GM18870 (cell line): ENCODE data around the gene PPP1R37.

Experiments used
- ATAC-seq: cut with Tn5 transposase; IDR thresholded peaks from one replicate; pipeline ENCODE4 v1.9.1; 2021; ENCODE audit warnings: moderate library complexity; ENCODE audit not compliant: unreplicated experiment

PPP1R37 gene

DNA sequence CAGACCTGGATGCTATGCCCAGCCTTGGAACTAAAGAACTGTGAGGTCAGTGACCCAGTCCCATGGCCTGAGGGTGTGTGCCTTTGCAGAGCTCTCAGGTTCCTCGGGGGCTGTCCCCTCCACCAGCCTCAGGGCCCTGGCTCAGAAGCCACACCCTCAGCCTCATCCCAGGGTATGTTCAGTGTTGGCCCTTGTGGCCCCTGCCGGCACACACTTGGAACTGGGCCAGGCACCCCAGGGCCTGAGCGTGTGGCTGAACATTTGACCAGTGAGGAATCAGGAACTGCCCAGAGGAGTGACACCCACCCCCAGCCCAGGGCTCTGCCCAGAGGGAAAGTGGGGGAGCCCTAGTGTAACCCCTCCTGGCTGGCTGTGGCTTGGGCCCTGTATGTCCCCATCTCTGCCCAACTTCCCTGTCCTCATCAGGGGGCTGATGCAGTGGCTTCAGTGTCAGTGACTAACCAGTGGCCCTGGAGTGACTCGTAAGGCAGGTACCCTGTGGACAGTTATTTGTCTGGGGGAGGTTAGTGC, 57.8 kb downstream of the PPP1R37 start:
- ATAC-seq = no peak

DNA sequence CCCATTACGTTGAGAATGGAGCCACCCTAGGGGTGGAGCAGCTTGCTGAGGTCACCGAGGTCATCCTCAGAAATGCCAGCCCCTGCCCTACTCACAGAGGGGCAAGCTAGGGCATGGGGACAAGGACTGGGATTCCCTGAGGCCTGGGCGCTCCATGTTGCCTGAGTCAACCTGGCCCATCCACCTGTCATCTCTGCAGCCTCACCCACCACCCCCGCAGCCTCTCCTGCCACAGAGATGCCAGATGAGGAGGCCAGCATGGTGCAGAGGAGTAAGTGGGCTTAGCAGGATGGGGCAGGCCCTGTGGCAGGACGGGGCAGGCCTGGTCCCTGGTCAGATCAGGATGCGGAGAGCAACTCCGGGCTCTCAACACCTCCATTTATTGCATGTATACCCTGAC, 58.3 kb downstream of the PPP1R37 start:
- ATAC-seq = no peak

DNA sequence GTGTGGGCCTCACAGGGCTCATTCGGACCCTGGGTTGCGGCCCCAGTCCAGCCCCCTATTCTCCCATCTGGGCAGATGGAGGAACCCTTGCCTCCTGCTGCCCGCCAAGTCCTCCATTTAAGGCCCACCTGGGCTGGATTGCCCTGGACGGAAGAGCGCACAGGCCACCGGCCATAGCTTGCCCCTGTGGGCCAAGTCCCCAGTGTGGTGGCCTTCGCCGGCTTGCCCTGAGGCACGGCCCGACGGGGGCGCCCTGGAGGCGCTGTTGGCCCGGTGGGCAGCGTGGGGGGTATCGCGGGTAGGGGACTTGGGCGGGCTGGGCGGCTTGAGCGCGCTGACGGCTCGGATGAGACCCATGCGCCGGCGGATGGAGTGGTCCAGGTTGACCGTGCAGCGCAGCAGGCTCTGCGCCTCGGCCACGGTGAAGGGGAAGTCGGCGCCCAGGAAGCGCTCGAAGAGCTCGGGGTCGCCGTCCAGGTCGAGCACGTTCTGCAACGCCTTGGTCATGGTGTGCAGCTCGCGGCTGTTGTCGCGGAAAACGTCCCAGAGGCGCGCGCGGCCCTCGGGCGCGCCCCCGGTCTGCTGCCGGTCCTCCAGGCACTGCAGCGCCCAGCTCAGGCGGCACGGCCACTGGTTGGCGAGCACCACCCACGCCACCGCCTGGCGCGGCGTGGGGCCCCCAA, 59.0 kb downstream of the PPP1R37 start:
- no peak for ATAC-seq

DNA sequence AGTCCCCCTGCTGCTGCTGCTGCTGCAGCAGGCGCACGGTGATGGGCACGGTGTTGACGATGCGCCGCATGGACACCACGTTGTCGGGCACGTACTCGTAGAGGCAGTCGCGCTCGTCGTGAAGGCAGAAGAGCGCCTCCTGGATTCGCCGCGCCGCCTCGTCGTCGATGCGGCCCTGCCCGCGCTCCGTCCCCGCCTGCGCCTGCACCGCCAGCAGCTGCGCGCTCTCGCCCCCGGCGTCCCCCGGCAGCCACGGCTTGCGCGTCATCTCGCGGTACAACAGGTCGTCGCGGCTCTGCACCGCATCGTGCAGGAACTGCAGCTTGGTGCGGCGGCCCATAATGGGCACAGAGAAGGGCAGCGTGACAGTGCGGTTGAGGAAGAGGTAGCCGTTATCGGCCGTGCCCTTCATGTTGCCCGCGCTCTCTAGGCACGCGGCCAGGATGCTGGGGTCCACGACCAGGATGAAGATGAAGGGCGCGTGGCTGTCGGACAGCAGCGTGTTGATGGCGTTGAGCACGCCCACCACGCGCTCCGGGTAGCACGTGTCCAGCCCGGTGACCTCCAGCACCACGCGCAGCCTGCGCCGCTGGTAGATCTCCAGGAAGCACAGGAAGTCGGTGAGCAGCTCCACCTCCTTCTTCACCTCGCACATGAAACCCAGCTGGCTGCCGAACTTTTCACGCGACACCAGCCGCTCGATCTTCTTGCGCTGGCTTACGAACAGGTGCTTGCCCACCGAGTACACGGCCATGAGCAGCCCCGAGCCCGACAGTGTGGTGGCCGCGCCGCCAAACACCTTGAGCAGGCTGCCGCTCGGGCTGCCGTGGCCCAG, 59.7 kb downstream of the PPP1R37 start:
- no peak for ATAC-seq

- no peak for ATAC-seq
Observed at GRCh38 chr19:45153339-45154063, 60.5 kb downstream of the PPP1R37 start.

GRCh38 chr19:45154064-45154827, 61.3 kb downstream of the PPP1R37 start:
- ATAC-seq = no peak

GRCh38 chr19:45156011-45156630, 63.1 kb downstream of the PPP1R37 start:
- ATAC-seq = no peak

DNA sequence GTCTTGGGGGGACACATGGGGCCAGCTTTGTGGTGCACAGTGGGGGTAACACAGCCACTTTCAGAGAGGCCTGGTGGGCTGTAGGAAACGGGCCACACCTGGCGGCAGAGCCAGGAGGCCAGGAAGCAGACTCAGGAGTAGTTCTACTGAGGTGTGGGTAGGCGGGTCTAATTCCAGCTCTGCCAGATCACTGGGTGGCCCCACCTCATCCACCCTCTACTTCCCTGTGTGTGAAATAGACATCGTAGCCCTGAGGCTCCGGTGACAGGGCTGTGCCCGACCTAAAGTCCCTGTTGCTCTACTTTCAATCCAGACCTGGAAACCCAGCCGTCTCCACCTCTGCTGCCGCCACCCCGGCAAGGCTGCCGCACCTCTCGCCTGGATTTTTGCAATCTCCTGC, 63.8 kb downstream of the PPP1R37 start:
- ATAC-seq = no peak

GRCh38 chr19:45158503-45159209, 65.7 kb downstream of the PPP1R37 start:
- no peak for ATAC-seq

DNA sequence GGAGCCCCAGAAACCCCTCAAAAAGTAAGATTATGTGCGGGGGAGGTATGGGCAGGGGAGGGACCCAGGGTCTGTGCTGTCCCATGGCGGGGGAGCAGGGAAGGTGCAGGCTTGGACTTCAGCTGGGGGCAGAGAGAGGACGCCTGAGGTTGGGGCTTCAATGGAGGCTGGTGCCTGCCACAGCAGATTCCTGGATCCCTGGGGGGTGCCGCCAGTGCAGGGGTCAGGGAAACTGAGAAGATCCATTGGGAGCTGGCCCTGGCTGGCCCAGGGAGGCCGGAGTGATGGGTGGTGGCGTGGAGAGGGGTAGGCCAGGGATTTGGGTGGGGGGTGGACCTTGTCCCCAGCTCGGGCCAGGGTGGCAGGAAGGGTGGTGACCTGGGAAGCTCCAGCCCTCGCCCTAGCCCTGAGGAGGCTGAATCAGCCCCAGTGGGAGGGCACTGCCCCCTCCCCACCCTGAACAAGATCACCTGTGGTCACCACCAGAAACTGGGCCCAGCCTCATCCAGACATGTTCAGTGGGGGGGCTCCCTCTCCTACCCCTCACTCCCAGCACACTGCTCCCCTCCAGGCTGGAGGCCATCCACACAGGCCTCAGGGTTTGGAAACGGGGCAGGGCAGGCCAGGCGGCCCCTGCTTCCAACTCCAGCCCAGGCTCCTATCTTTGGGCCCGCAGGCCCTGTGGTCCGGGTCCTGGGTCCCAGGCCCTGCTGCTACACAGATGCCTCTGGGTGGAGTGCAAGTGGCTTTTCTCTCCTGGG, 66.4 kb downstream of the PPP1R37 start:
- ATAC-seq = no peak

DNA sequence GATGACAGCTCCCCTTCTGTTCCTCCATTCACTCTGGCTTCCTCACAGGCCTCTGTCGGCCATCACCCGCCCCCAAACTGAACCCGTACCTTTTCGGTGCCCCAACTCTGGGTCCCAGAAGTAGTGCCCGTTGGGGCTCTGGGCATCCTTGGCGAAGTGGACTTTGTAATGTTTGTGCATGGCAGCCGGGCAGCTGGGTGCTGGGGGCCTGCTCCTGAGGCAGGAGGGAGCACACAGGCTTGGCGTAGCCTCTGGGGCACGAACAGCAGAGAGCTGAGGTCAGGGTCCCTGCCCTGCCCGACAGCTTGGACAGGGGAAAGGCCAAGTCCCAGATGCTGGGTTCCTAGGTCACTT, 67.0 kb downstream of the PPP1R37 start:
- no peak for ATAC-seq

GRCh38 chr19:45160870-45161737, 68.1 kb downstream of the PPP1R37 start, which contains the start of gene NKPD1:
Gene NKPD1, minus strand, starts transcription at chr19:45160982. Its CDS starts 832 bp downstream, at chr19:45160150.
- ATAC-seq = no peak

DNA sequence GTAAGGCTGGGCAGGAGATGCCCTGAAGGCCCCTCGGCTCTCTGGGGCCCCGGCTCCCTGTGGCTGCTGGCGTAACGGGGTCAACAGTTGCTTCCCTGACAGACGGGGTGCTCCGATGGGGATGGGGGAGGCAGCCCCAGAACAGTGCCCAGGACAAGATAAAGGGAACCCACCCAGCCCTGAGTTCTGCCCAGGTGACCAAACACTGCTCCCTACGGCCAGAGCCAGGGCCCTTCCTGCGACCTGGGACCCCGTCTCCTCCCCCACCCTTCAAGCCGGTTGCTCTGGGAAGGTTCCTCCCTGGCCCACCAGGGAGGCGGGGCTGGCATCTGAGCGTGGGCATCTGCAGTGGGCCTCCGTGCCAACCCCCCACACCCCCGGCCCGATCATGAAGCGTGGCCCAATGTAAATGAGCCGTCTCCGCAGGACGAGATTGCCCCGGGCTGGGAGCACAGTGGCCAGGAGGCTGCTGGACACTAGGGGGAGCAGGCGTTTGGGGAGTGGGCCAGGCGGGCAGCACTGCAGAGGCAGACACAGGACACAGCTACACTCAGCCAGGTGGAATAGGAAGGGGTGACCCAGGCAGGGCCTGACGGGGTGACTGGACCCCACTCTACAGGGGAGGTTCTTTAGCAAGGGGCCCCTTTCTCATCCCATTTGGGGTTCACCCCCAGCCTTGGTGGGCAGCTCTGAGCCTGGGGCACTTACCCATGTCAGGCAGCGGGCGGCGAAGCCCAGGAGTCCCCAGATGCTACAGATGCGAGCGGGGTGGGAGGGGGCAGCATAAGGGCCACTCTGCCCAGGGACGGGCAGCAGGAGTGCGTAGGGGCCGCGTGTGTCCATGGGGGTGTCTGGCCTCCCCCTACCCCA, 69.0 kb downstream of the PPP1R37 start:
- no peak for ATAC-seq

DNA sequence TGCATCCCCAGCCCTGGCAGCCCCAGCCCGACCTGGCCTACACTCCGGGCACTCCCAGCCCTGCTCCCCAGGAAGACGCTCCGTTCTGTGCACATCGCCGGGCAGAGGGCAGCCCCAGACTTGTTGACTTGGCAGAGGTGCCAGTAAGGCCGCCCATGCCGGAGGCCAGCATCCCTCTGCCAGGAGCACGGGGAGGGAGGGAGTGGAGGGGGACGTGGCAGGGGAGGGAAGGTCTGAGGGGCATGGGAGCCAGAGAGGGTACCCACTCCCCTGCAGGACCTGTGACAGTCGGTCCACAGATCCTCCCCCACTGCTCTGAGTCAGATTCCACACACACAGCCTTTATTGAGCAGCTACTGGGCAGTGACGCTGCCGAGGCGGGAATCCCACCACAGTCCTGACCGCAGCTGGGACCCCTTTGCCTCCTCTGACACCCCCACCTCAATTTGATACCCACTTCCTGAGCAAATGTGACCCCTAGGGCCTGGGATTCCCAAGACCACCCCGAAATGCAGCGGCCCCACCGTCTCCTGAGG, 69.7 kb downstream of the PPP1R37 start:
- ATAC-seq = no peak

DNA sequence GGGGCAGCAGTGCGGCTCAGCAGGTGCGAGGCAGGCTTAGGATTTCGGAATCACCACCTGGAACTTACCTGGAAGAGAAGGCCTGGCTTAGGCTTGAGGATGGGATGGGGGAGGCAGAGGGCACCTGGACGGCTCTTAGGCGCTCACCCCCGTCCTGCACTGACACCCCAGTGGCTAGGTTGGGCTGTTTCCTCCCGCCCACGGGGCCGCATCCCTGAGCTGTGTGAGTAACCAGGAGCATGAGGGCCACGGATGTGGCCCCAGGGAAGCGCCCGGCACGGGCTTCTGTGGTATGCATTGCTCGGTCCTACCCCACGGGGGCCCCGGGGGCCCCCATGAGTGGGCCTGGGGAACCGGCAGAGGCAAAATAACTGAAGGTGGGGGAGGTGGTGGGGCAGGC, 70.2 kb downstream of the PPP1R37 start:
- no peak for ATAC-seq

DNA sequence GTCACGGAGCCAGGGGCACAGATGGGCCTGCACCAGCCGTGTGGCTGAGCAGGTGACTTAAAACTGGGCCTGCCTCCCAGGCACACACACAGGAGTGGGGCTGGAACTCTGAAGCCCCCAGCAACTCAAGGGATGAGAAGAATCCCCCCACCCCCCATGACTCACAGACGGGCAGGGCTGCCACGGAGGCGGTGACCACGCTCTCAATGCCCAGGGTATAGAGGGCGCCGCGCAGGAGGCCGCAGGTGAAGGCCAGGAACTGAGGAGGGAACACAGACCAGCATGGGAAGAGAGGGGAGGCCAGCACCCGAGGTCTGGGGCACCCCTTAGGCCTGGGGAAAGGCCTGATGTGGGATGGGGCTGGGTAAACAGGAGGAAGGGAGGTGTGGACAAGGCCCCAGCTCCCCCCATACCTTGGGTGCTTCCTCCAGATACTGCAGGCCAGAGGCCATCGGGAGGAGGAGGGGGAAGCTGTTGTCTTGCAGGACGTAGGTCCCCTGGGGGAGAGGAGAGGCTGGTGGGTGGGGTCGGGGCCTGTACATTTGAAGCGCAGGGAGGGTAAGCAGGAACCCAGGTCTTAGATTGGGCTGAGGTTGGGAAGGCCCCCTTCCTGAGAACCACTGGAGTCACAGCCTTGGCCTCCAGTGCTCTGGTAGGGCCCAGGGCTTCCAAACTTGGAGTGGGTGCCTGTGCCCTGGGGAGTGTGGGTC, 70.9 kb downstream of the PPP1R37 start:
- ATAC-seq = no peak
